Neutrophil (primary cell): ENCODE results near the gene CELF4.

ENCODE experiments used
- H3K27ac ChIP-seq: fragments of 200-600 bp; sonication (generic); 2 replicates; pipeline ENCODE4 v1.5.1; 2016; ENCODE audit warnings: mild to moderate bottlenecking, moderate library complexity
- H3K27me3 ChIP-seq: fragments of 200-600 bp; sonication (generic); 2 replicates; pipeline ENCODE4 v1.6.0; 2016; ENCODE audit warnings: mild to moderate bottlenecking
- H3K36me3 ChIP-seq: fragments of 200-600 bp; sonication (generic); 2 replicates; pipeline ENCODE4 v1.5.1; 2017
- H3K4me1 ChIP-seq, 2 experiments: fragments of 200-600 bp in 1 of 2; sonication (generic) in 1 of 2; 1 replicate in 1 of 2; 2 replicates in 1 of 2; pipeline versions ENCODE4 v1.5.1 to v1.6.1; 2013 to 2016; ENCODE audit warnings: low read depth in 1 of 2, low read length in 1 of 2, mild to moderate bottlenecking in 1 of 2, moderate library complexity in 1 of 2; ENCODE audit not compliant: control insufficient read depth in 1 of 2, insufficient read depth in 1 of 2
- H3K4me3 ChIP-seq, 2 experiments: fragments of 200-600 bp in 1 of 2; sonication (generic) in 1 of 2; 1 replicate in 1 of 2; 2 replicates in 1 of 2; pipeline ENCODE4 v1.5.1; 2013 to 2016; ENCODE audit warnings: low read depth in 1 of 2, low read length in 1 of 2, mild to moderate bottlenecking in 1 of 2, moderate library complexity in 1 of 2
- H3K9me3 ChIP-seq: fragments of 200-600 bp; sonication (generic); 2 replicates; pipeline ENCODE4 v1.5.1; 2016
- TF ChIP-seq, protein P1 (sequence below): fragments of 200-600 bp; sonication (generic); IDR thresholded peaks from 2 replicates; pipeline ENCODE4 v1.5.1; 2016; ENCODE audit warnings: antibody characterized with exemption

Gene CELF4

DNA sequence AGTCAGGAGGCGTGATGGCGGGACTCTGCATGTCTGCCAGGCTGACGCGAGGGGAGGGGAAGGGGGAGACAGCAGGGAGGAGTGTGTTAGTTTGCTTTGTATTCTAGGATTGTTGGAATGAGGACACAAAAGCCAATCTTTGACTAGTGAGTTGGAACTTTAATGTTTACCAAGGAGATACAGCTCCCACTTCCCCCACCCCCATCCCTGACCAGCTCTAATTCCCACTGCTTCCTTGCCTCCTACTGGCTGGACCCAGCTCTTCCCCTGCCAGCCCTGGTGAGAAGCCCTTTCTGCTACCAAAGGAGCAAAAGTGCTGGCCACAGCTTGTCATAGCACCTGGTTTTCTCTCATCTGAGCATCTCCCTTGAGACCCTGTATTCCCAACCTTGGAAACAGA is 84.5 kb downstream of the CELF4 start:
- TF ChIP-seq, protein P1, sequence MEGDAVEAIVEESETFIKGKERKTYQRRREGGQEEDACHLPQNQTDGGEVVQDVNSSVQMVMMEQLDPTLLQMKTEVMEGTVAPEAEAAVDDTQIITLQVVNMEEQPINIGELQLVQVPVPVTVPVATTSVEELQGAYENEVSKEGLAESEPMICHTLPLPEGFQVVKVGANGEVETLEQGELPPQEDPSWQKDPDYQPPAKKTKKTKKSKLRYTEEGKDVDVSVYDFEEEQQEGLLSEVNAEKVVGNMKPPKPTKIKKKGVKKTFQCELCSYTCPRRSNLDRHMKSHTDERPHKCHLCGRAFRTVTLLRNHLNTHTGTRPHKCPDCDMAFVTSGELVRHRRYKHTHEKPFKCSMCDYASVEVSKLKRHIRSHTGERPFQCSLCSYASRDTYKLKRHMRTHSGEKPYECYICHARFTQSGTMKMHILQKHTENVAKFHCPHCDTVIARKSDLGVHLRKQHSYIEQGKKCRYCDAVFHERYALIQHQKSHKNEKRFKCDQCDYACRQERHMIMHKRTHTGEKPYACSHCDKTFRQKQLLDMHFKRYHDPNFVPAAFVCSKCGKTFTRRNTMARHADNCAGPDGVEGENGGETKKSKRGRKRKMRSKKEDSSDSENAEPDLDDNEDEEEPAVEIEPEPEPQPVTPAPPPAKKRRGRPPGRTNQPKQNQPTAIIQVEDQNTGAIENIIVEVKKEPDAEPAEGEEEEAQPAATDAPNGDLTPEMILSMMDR, result no peak
- H3K4me3 ChIP-seq, result no peak overlapping the region
- H3K9me3 ChIP-seq, result no peaks in the 10 kb centered on the region
- peaks cover 56% of the 10 kb centered on the region for H3K27me3 ChIP-seq
- H3K4me1 ChIP-seq, result no peaks in the 10 kb centered on the region
- H3K36me3 ChIP-seq, result no peaks in the 10 kb centered on the region
- no peak overlapping the region for H3K27ac ChIP-seq

DNA sequence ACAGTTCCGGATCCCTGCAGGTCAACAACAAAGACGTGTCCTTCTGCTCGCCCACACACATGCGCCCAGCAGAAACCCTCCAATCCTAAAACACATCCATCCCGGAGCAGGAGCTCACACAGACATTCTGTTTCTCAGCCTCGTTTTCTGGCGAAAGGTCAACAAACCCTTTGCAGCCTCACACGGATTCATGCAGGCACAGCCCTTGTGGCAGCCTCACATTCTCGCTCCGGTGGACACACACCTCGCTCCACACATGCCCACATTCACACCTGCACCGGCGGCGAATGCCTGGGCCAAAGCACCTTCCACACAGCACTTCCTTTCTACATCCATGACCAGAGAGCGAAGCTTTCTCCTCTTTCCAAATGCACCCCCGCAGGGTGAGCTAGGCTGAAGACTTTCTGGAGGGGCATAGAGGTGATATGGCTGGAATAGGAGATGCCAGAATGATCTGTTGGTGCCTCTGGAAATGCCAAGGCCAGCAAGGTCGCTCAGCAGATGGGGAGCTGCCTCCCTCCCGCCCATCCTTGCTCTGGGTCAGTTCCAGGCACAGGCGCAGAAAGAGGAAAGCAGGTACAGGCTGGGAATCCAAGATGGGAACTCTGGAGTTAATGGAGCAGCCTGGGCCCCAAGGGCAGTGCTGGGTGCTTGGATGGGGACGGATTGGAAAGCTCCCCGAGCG is 88.8 kb downstream of the CELF4 start:
- Histone ChIP-seq H3K9me3 (no peaks in the 10 kb centered on the region), H3K4me3 (no peak overlapping the region), H3K4me1 (no peaks in the 10 kb centered on the region), H3K36me3 (no peaks in the 10 kb centered on the region), H3K27me3 (peaks cover 13% of the 10 kb centered on the region), H3K27ac (no peak overlapping the region)
- TF ChIP-seq, protein P1, result no peak

DNA sequence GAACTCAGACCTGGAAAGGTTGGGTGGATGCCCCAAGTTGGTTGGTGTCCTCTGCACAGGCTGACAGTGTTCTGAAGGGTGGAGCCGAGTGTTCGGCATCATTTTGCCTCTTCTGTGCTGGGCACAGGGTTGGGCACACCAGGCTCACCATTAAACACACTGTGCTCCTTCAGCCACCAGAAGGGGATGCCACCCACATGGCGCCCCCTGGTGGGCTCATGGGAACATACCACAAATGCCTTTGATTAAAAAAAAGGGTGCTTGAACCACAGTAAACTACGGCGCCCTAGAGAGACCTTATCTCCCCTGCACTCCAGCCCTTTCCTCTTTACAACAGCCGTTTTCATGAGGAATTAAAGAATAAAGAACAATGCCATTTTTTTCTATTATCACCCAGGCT is 89.4 kb downstream of the CELF4 start:
- peaks cover 7% of the 10 kb centered on the region for H3K27me3 ChIP-seq

DNA sequence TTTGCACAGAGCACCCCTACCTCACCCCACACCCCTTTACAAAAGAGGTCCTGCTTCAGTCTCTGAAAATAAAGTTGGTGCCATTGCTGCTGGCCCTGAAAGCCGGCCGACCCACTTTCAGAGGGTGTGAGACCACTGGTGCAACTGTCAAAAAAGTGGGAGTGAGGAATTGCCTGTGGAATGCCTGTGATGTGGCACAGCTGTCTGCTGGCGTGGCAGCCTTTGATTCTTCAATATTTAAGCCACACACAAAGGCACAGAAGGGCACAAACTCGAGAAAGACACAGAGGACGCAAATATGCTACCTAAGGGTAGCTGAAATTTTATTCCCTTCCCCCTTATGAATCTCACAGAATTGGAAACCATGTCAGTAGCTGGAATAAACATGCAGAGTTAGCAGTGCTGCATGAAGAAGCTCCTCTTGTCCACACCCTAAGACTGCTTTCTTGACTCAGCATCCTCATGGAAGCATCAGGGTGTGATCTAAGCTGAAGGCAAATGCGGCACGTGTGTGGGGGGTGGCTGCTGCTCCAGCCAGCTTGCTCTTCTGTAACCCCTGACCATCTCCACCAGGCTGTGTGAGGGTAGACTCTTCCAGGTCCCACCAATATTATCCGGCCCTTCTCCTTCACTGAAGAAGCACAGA is 92.3 kb downstream of the CELF4 start:
- Histone ChIP-seq H3K4me1 (no peaks in the 10 kb centered on the region), H3K36me3 (no peaks in the 10 kb centered on the region), H3K27ac (no peak overlapping the region), H3K4me3 (no peak overlapping the region), H3K27me3 (no peaks in the 10 kb centered on the region), H3K9me3 (no peaks in the 10 kb centered on the region)
- TF ChIP-seq, protein P1, result no peak

More for the DNA sequence above, 89.4 kb downstream of the CELF4 start:
- Histone ChIP-seq H3K27ac (no peak overlapping the region), H3K9me3 (no peaks in the 10 kb centered on the region), H3K36me3 (no peaks in the 10 kb centered on the region), H3K4me1 (no peaks in the 10 kb centered on the region), H3K4me3 (no peak overlapping the region)
- TF ChIP-seq, protein P1, result no peak

DNA sequence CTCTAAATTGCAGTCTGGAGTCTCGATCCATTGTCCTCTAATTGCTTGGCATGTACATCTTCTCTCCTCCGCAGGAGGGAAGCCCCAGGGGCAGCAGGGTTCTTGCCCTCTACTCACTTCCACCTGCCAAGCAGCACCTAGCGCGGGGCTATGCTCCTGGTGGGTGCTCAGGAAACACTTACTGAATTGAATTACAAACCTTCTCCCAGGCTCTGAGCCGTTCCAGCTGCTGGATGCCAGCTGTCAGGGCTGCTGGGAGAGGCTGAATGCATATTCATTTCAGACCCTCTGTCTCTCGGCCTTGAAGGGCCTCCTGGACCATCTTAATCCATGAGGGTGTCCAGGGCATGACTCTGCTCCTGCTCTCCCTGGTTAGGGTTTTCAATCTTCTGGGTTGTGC is 94.0 kb downstream of the CELF4 start:
- H3K27me3 ChIP-seq, result no peaks in the 10 kb centered on the region
- TF ChIP-seq, protein P1, result no peak

More for the DNA sequence above, 94.0 kb downstream of the CELF4 start:
- no peak overlapping the region for H3K27ac ChIP-seq
- H3K9me3 ChIP-seq, result no peaks in the 10 kb centered on the region
- H3K36me3 ChIP-seq, result no peaks in the 10 kb centered on the region
- no peaks in the 10 kb centered on the region for H3K4me1 ChIP-seq
- no peak overlapping the region for H3K4me3 ChIP-seq
